ENCODE measurements around the gene DAGLA.

Gene DAGLA

DNA sequence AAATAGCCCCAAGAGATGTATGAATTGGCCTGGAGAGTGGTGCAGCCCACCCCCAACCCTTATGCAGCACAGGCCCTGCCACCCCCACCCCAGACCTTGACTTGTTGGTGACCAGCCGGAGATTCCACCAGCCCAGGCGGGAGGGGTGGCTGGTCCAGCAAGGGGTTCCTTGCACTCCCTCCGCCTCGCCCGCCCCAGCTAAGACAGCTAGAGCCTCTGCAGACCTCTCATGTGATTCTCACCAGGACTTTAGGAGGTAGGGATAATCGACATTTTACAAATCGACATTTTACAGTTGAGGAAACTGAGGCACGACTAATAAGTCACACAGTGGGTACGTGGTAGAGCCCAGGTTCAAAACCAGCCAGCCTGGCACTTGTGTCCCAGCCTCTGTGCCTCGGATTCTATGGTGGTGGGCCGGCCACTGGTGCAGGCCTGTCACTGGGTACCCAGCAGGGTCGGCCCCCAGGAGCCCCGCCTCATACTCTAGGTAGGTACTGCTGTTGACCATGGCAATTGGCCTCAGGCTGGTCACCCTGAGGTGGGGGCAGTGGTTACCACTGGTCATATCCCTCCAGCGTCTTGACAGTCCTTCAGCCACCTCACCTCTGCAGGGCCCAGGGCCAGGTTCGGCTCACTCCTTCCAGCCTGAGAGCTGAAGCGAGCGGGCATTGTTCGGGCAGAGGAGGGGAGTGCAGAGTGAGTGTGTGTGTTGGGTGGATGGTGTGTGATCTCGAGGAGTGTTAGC lies 37.3 kb downstream of the DAGLA start:
- Histone ChIP-seq H4K12ac (ENCODE audit: low read depth, low read length) (no peak overlapping the region), H3K18ac (ENCODE audit: low read length) (no peak overlapping the region), H3K36me3 (ENCODE audit: control insufficient read depth in 1 of 2, insufficient read depth in 2 of 2, low read length in 2 of 2) (no peaks in the 10 kb centered on the region), H3K4me3 (ENCODE audit: low read depth, low read length) (peak overlapping the region; percentile 17), H2AK5ac (ENCODE audit: low read length) (no peak overlapping the region), H4K91ac (ENCODE audit: low read depth, low read length) (peak overlapping the region; percentile 30), H3K9ac (ENCODE audit: low read length) (no peak overlapping the region), H3K23ac (ENCODE audit: low read length) (no peak overlapping the region), H3K4me1 (ENCODE audit: control insufficient read depth in 1 of 2, insufficient read depth in 2 of 2, low read length in 2 of 2) (peaks cover 7 to 13% of the 10 kb centered on the region in 2 experiments), H3K14ac (ENCODE audit: low read length) (no peak overlapping the region), H2BK5ac (ENCODE audit: low read depth, low read length, poor library complexity) (no peak overlapping the region), H3K27me3 (ENCODE audit: insufficient read depth, low read length) (no peaks in the 10 kb centered on the region), H3K79me2 (ENCODE audit: control insufficient read depth, insufficient read depth, low read length, poor library complexity) (no peaks in the 10 kb centered on the region), H3K4ac (ENCODE audit: low read depth, low read length) (no peak overlapping the region), H2BK12ac (ENCODE audit: low read length) (no peak overlapping the region), H3K4me2 (ENCODE audit: low read length) (no peak overlapping the region), H3K79me1 (ENCODE audit: low read length) (peaks cover 6% of the 10 kb centered on the region), H4K8ac (ENCODE audit: low read depth, low read length) (no peak overlapping the region), H3K27ac (ENCODE audit: low read depth, low read length) (no peak overlapping the region), H2BK120ac (ENCODE audit: insufficient read depth, low read length, poor library complexity) (no peak overlapping the region), H3K9me3 (ENCODE audit: insufficient read depth, low read depth, low read length) (no peaks in the 10 kb centered on the region), H2AFZ (ENCODE audit: insufficient read depth, low read length, poor library complexity) (no peak overlapping the region)
- DNase-seq = no peak
- no CpG with 5 or more reads among the region's 19 CpGs for WGBS (ENCODE audit: extremely low coverage, insufficient coverage, insufficient read length)

DNA sequence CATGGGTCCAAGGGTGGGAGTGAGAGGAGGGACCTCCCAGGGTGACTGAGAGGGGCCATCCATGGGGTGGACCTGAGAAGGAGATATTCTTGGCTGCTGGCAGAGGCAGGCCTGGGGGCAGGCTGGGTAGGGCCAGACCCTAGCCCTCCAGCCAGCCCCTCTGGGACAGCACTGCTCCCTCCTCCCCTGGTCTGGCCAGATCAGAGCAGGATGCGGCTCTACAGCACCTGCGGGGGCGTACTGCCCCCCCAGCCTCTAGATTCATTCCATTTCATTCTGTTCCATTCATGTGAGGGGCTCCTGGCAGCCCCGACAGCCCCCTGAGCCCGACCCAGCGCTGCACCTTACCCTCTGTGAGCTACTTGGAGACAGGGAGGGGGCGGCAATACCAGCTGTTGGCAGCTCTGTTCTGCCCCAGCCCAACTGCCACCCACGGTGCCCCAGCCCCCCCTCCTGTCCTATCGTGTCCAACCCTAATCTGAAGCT lies 37.9 kb downstream of the DAGLA start:
- Histone ChIP-seq H2BK120ac (ENCODE audit: insufficient read depth, low read length, poor library complexity) (no peak overlapping the region), H2AK5ac (ENCODE audit: low read length) (no peak overlapping the region), H3K9me3 (ENCODE audit: insufficient read depth, low read depth, low read length) (no peaks in the 10 kb centered on the region), H4K91ac (ENCODE audit: low read depth, low read length) (peak overlapping the region; percentile 30), H3K4me2 (ENCODE audit: low read length) (peak overlapping the region; percentile 82), H2BK12ac (ENCODE audit: low read length) (no peak overlapping the region), H3K4ac (ENCODE audit: low read depth, low read length) (no peak overlapping the region), H3K4me3 (ENCODE audit: low read depth, low read length) (peak overlapping the region; percentile 34), H4K8ac (ENCODE audit: low read depth, low read length) (peak overlapping the region; percentile 45), H3K27me3 (ENCODE audit: insufficient read depth, low read length) (no peaks in the 10 kb centered on the region), H3K79me2 (ENCODE audit: control insufficient read depth, insufficient read depth, low read length, poor library complexity) (no peaks in the 10 kb centered on the region), H3K36me3 (ENCODE audit: control insufficient read depth in 1 of 2, insufficient read depth in 2 of 2, low read length in 2 of 2) (no peaks in the 10 kb centered on the region), H2BK5ac (ENCODE audit: low read depth, low read length, poor library complexity) (no peak overlapping the region), H3K23ac (ENCODE audit: low read length) (no peak overlapping the region), H2AFZ (ENCODE audit: insufficient read depth, low read length, poor library complexity) (no peak overlapping the region), H3K79me1 (ENCODE audit: low read length) (peaks cover 6% of the 10 kb centered on the region), H3K4me1 (ENCODE audit: control insufficient read depth in 1 of 2, insufficient read depth in 2 of 2, low read length in 2 of 2) (peaks cover 7 to 13% of the 10 kb centered on the region in 2 experiments), H3K18ac (ENCODE audit: low read length) (peak overlapping the region; percentile 3), H4K12ac (ENCODE audit: low read depth, low read length) (no peak overlapping the region), H3K27ac (ENCODE audit: low read depth, low read length) (no peak overlapping the region), H3K14ac (ENCODE audit: low read length) (no peak overlapping the region), H3K9ac (ENCODE audit: low read length) (no peak overlapping the region)
- DNase-seq = no peak
- WGBS (ENCODE audit: extremely low coverage, insufficient coverage, insufficient read length) = no CpG with 5 or more reads among the region's 9 CpGs

DNA sequence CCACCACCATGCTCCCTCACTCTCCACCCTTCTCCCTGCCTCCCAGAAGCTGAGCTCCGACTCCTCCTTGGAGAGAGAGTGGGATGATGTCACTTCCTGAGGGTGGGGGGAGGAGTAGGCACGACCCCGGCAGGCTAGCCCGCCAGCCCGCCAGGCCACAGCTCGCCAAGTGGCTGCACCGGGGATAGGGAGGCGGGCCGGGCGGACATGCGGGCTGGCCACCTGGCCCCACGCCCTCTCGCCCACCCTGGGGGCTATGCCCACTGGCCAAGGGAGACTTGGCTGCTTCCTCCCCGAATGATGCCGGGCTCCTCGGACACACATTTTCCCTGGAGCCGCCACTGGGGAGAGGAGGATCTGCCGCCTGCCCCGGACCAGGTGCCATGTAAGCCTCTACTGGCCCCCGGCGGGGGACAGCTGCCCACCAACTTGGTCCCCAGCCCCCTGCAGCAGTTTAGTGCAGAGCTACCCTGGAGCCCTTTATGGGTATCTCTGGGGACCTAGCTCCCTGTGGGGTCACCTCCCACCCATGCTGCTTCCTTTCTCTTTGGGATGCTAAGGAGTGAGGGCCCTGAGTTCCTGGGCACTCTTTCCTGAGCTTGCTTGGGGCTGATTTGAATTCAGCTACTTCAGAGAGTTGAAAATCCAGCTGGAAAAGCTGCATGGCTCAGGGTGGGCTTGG lies 38.6 kb downstream of the DAGLA start:
- peak overlapping the region; percentile 62 for H3K4me3 ChIP-seq (ENCODE audit: low read depth, low read length)
- H2BK5ac ChIP-seq (ENCODE audit: low read depth, low read length, poor library complexity) = no peak overlapping the region
- no peak overlapping the region for H3K27ac ChIP-seq (ENCODE audit: low read depth, low read length)
- H2BK120ac ChIP-seq (ENCODE audit: insufficient read depth, low read length, poor library complexity) = no peak overlapping the region
- H3K23ac ChIP-seq (ENCODE audit: low read length) = no peak overlapping the region
- peak overlapping the region; percentile 18 for H4K8ac ChIP-seq (ENCODE audit: low read depth, low read length)
- peaks cover 7 to 13% of the 10 kb centered on the region in 2 experiments for H3K4me1 ChIP-seq (ENCODE audit: control insufficient read depth in 1 of 2, insufficient read depth in 2 of 2, low read length in 2 of 2)
- no peaks in the 10 kb centered on the region for H3K9me3 ChIP-seq (ENCODE audit: insufficient read depth, low read depth, low read length)
- peaks cover 6% of the 10 kb centered on the region for H3K79me1 ChIP-seq (ENCODE audit: low read length)
- no peaks in the 10 kb centered on the region for H3K79me2 ChIP-seq (ENCODE audit: control insufficient read depth, insufficient read depth, low read length, poor library complexity)
- H2AK5ac ChIP-seq (ENCODE audit: low read length) = no peak overlapping the region
- no peaks in the 10 kb centered on the region for H3K36me3 ChIP-seq (ENCODE audit: control insufficient read depth in 1 of 2, insufficient read depth in 2 of 2, low read length in 2 of 2)
- WGBS (ENCODE audit: extremely low coverage, insufficient coverage, insufficient read length) = no CpG with 5 or more reads among the region's 21 CpGs
- no peak overlapping the region for H3K4ac ChIP-seq (ENCODE audit: low read depth, low read length)
- peak overlapping the region; percentile 28 for H4K91ac ChIP-seq (ENCODE audit: low read depth, low read length)
- no peak overlapping the region for H4K12ac ChIP-seq (ENCODE audit: low read depth, low read length)
- H3K14ac ChIP-seq (ENCODE audit: low read length) = no peak overlapping the region
- H2BK12ac ChIP-seq (ENCODE audit: low read length) = no peak overlapping the region
- peak overlapping the region; percentile 82 for H3K4me2 ChIP-seq (ENCODE audit: low read length)
- no peak overlapping the region for H2AFZ ChIP-seq (ENCODE audit: insufficient read depth, low read length, poor library complexity)
- peak overlapping the region; percentile 22 for H3K9ac ChIP-seq (ENCODE audit: low read length)
- H3K18ac ChIP-seq (ENCODE audit: low read length) = no peak overlapping the region
- DNase-seq = no peak
- H3K27me3 ChIP-seq (ENCODE audit: insufficient read depth, low read length) = no peaks in the 10 kb centered on the region

DNA sequence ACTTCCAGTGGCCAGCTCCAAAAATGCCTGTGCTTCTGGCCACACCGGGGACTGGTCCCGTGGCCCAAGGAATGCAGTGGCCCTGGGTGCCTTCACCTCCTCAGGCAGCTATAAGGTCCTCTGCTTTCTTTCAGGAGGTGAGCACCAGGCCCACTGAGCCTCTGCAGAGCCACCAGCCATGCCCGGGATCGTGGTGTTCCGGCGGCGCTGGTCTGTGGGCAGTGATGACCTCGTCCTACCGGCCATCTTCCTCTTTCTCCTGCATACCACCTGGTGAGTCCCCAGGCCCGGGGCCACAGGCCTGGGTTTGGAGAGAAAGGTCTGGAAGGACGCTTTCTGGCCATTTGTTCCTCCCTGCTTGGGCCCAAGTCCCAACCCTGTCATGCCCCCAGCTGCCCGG lies 39.8 kb downstream of the DAGLA start:
- Histone ChIP-seq H4K8ac (ENCODE audit: low read depth, low read length) (no peak overlapping the region), H3K36me3 (ENCODE audit: control insufficient read depth in 1 of 2, insufficient read depth in 2 of 2, low read length in 2 of 2) (no peaks in the 10 kb centered on the region), H2BK12ac (ENCODE audit: low read length) (no peak overlapping the region), H4K91ac (ENCODE audit: low read depth, low read length) (no peak overlapping the region), H3K4me2 (ENCODE audit: low read length) (no peak overlapping the region), H2AFZ (ENCODE audit: insufficient read depth, low read length, poor library complexity) (no peak overlapping the region), H3K14ac (ENCODE audit: low read length) (no peak overlapping the region), H3K18ac (ENCODE audit: low read length) (no peak overlapping the region), H3K27ac (ENCODE audit: low read depth, low read length) (no peak overlapping the region), H2BK5ac (ENCODE audit: low read depth, low read length, poor library complexity) (no peak overlapping the region), H3K4me1 (ENCODE audit: control insufficient read depth in 1 of 2, insufficient read depth in 2 of 2, low read length in 2 of 2) (peaks cover 7 to 13% of the 10 kb centered on the region in 2 experiments), H3K9ac (ENCODE audit: low read length) (no peak overlapping the region), H3K79me1 (ENCODE audit: low read length) (peaks cover 6% of the 10 kb centered on the region), H2BK120ac (ENCODE audit: insufficient read depth, low read length, poor library complexity) (no peak overlapping the region), H3K79me2 (ENCODE audit: control insufficient read depth, insufficient read depth, low read length, poor library complexity) (no peaks in the 10 kb centered on the region), H3K4me3 (ENCODE audit: low read depth, low read length) (no peak overlapping the region), H3K4ac (ENCODE audit: low read depth, low read length) (no peak overlapping the region), H3K9me3 (ENCODE audit: insufficient read depth, low read depth, low read length) (no peaks in the 10 kb centered on the region), H4K12ac (ENCODE audit: low read depth, low read length) (no peak overlapping the region), H3K23ac (ENCODE audit: low read length) (no peak overlapping the region), H3K27me3 (ENCODE audit: insufficient read depth, low read length) (no peaks in the 10 kb centered on the region), H2AK5ac (ENCODE audit: low read length) (no peak overlapping the region)
- no CpG with 5 or more reads among the region's 12 CpGs for WGBS (ENCODE audit: extremely low coverage, insufficient coverage, insufficient read length)
- no peak for DNase-seq

All from trophoblast cell (in vitro differentiated cells and primary cell).